Measurements from ENCODE around the gene ULK4. TPM values are rescaled to one million over a fixed set of nuclear protein-coding genes. Genes with fewer than 3 reads are reported as not detected.

Gene ULK4
- polyA plus RNA-seq, 1 donor from 2014 or later, result 5.6 TPM

DNA sequence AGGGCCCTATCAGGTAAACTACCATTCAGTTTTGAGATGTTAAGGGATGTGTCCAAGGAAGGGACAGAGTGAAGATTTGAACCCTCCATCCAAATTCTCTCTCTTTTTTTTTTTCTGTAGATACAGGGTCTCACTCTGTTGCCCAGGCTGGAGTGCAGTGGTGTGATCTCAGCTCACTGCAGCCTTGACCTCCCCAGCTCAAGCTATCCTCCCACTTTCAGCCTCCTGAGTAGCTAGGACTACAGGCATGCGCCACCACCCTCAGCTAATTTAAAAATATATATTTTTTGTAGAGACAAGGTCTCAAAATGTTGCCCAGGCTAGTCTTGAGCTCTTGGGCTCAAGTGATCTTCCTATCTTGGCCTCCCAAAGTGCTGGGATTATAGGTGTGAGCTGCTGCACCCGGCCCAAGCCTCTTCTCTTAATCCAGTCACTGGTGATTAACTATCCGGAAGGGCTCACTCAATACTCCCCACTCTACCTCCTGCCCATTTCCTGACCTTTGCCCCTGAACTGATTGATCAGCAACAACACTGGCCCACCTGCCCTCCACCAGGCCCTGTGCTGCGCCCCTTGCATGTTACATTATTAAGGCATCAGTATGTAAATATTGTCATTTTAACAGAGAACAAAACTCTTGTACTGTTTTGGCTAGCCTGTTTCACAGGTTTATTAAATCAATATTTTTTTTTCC lies 597.9 kb downstream of the ULK4 start:
- peaks cover 0 to 2% (median 0%) of the 10 kb centered on the region in 3 donors for H3K9me3 Mint-ChIP-seq
- H3K4me1 Mint-ChIP-seq, result no peaks in the 10 kb centered on the region
- no peak overlapping the region for H3K27ac Mint-ChIP-seq
- H3K36me3 Mint-ChIP-seq, result peaks cover 17% of the 10 kb centered on the region
- H3K27me3 Mint-ChIP-seq, result no peaks in the 10 kb centered on the region
- H3K4me3 Mint-ChIP-seq, result no peak overlapping the region

DNA sequence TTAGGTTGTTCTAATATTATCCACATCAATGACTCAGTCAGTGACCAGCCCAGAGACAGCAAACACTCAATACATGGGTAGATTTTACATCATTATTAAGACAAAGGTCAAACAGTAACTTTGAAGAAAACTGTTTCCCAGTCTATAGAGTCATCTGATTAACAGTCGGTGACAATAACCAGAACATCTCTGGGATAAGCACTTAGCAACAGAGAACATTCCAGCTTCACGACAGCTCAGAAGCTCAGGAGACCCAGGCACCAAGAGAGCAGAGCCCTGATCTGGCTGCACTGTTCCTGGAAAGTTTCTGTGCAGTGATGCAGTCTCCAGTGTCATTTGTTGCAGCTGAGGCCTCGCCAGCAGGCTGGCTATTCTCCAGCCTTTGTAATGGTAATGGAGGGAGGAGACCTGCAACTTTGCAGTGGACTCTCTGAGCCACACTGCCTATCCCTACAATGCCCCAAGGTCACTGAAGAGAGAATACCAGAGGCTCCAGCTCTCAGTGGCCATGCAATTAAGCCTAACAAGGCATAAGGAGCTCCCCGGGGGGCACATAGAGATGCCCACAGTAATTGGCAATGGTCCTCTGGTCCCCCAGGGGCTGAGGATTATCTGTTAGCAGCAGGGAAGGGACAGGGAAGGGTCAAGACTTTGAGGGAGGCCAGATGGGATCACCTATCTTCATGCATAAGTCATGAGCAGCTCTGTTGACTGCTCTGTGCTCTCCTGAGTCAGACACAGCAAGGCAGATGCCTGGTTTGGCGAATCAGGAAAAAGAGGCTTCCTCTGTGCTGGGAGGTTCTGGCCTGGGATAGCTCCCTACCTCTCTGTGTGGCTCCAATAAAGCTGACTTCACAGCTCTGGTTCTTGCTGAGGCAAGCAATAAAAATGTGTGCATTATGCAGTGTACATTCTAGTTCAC lies 599.0 kb downstream of the ULK4 start:
- Mint-ChIP-seq H3K27ac (no peak overlapping the region), H3K27me3 (no peaks in the 10 kb centered on the region), H3K36me3 (peaks cover 18% of the 10 kb centered on the region), H3K9me3 (no peaks in the 10 kb centered on the region), H3K4me3 (no peak overlapping the region), H3K4me1 (no peaks in the 10 kb centered on the region)

DNA sequence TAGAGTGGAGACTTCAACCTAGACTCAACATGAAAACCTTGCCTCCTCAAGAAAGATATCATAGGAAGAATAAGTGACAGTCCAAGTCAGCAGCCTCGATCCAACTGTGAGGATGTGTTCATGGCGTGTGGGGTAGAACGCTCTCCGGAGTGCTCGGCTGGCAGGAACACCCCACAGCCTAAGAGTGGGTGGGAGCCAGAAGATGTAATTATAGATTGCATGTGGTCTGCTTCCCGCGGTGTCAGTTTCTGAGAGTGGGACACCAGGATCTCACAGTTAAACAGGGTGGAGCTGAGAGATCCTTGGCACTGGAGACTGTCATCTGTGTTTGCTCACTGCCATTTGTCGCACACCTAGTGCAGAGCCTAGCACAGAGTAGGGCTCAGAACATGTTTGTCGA lies 604.6 kb downstream of the ULK4 start:
- H3K36me3 Mint-ChIP-seq, result peaks cover 18% of the 10 kb centered on the region
- H3K27ac Mint-ChIP-seq, result no peak overlapping the region
- H3K4me3 Mint-ChIP-seq, result no peak overlapping the region
- H3K9me3 Mint-ChIP-seq, result no peaks in the 10 kb centered on the region
- H3K27me3 Mint-ChIP-seq, result no peaks in the 10 kb centered on the region
- H3K4me1 Mint-ChIP-seq, result no peaks in the 10 kb centered on the region

DNA sequence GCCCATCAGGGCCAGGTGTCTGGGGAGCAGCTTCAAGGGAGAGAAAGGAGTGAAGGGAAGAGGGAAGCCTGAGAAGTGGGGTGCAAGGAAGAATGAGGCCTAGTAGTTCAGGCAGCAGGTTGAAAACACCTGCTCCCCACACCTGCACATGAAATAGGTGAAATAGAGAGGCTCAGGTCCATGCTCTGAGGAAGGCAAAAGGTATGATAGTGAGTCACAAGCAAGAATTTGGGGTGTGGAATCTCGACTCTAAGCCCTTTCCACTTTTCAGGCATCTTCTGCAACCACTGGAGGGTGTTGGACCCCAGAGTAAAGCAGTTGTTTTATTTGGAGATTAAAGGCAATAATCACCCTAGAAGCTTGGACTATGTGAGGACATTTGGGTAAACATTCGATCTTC lies 605.1 kb downstream of the ULK4 start:
- no peak overlapping the region for H3K4me3 Mint-ChIP-seq

DNA sequence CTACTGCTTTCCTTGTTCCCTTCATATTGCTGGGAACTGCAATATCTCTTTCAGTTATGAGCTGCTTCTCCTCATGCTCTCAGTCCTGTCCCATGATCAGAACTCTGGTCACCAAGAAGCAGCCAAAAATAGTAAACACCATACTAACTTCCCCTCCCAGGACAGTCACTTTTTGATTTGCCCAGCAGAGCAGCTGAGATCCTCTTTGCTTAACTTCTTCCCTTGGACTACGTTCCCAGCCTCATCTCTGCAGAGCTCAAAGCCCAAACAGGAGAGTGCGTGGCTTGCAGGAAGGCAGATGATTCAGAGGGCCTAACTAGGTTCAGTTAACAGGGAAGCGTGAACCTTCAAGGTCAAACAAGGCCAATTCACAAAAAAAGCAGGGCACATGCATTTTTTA lies 609.4 kb downstream of the ULK4 start:
- Mint-ChIP-seq H3K27ac (no peak overlapping the region), H3K9me3 (no peaks in the 10 kb centered on the region), H3K4me1 (no peaks in the 10 kb centered on the region), H3K36me3 (no peaks in the 10 kb centered on the region), H3K4me3 (no peak overlapping the region), H3K27me3 (no peaks in the 10 kb centered on the region)

More for the DNA sequence above, 605.1 kb downstream of the ULK4 start:
- no peak overlapping the region for H3K27ac Mint-ChIP-seq
- no peaks in the 10 kb centered on the region for H3K4me1 Mint-ChIP-seq
- no peaks in the 10 kb centered on the region for H3K27me3 Mint-ChIP-seq
- no peaks in the 10 kb centered on the region for H3K9me3 Mint-ChIP-seq
- H3K36me3 Mint-ChIP-seq, result peaks cover 18% of the 10 kb centered on the region

DNA sequence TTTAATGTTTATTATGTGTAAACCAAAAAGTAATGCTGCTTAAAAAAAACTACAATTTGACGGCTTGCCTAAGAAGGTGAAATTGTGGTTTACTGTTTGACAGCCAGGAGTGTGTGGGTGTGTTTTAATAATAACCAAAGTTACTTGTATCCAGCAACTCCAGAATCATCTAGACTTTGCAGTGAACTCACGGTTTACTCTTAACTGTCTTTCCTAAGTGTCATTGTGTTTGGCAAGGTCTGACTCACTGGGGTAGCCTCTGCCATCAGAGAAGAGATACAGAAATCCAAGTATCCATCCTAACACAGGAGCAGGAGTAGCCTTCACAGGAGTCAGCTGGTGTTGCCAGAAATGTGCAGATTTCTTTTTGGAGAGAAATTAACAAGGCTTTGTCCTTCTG lies 611.5 kb downstream of the ULK4 start:
- H3K4me1 Mint-ChIP-seq, result no peaks in the 10 kb centered on the region
- no peaks in the 10 kb centered on the region for H3K27me3 Mint-ChIP-seq
- H3K9me3 Mint-ChIP-seq, result peaks cover 0 to 1% (median 1%) of the 10 kb centered on the region in 3 donors
- H3K36me3 Mint-ChIP-seq, result peaks cover 2% of the 10 kb centered on the region
- no peak overlapping the region for H3K4me3 Mint-ChIP-seq
- no peak overlapping the region for H3K27ac Mint-ChIP-seq

DNA sequence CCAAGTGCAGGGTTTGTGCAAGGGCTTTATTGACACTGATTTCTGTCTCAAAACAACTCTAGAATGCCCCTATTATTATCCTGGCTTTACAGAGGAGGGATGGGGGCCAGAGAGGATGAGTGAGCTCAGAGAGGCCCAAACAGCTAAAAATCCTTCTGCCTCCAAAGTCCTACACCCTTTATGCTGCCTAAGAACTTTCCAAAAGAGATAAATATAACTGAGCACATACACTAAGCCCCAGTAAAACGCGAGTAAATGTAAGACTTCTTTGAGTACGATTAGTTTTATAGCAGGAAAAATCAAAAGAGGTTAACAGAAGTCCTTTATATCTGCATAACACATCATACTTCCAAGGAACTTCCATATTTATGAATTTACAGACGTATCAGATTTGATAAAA lies 613.5 kb downstream of the ULK4 start:
- Mint-ChIP-seq H3K9me3 (peaks cover 2 to 8% (median 6%) of the 10 kb centered on the region in 3 donors), H3K36me3 (peaks cover 2% of the 10 kb centered on the region), H3K27ac (peak overlapping the region in 1 of 3 donors; percentile 9), H3K4me3 (no peak overlapping the region), H3K27me3 (no peaks in the 10 kb centered on the region), H3K4me1 (no peaks in the 10 kb centered on the region)

DNA sequence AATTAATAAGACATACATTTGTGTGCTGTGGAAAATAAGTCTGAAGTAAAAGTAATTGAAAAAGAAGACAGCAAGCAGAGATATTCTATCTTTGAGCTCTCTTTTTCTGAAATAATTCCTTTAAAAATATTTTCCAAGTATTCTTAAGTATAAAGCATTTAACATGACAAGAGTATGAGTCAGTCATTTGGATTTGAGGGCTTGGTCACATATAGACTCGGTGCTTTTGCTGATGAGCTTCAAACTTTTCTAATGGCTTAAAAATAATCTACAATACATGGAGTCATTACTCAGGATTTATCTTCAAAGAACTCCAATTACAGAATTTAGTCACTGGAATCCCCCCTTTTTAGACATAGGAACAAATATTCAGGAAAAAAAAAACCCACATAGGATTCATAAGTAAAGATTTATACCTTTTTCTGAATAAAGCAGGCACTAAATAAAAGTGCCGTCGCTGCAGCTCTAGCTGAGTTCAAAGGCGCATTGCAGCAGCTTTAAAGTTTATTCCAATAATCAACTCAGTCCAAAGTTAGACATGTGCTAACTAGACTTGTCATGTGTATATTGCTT lies 615.1 kb downstream of the ULK4 start:
- Mint-ChIP-seq H3K27me3 (no peaks in the 10 kb centered on the region), H3K4me1 (peaks cover 6 to 8% (median 7%) of the 10 kb centered on the region in 3 donors), H3K27ac (no peak overlapping the region), H3K36me3 (peaks cover 2% of the 10 kb centered on the region), H3K9me3 (peaks cover 2 to 8% (median 7%) of the 10 kb centered on the region in 3 donors), H3K4me3 (no peak overlapping the region)

DNA sequence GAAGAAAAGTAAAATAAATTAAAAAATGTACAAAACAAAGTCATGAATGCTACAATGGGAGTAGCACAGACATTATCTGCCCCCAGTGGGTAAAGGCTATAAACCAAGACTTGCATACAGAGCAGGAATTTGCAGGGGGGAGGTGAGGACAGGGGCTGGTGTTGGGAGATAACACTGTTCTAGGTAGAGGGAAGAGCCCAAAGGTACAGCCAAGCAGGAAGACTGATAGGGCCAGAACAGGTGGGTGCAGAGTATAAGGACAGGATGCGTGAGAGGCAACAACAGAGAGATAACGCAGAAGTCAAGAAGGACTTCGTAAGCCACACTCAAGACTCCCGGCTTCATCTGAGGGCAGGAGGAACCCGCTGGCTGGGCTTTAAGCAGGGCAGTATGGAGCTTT lies 616.1 kb downstream of the ULK4 start:
- Mint-ChIP-seq H3K4me1 (peaks cover 6 to 8% (median 7%) of the 10 kb centered on the region in 3 donors), H3K27ac (no peak overlapping the region), H3K9me3 (peaks cover 2 to 8% (median 7%) of the 10 kb centered on the region in 3 donors), H3K36me3 (peaks cover 2% of the 10 kb centered on the region), H3K4me3 (no peak overlapping the region), H3K27me3 (no peaks in the 10 kb centered on the region)

DNA sequence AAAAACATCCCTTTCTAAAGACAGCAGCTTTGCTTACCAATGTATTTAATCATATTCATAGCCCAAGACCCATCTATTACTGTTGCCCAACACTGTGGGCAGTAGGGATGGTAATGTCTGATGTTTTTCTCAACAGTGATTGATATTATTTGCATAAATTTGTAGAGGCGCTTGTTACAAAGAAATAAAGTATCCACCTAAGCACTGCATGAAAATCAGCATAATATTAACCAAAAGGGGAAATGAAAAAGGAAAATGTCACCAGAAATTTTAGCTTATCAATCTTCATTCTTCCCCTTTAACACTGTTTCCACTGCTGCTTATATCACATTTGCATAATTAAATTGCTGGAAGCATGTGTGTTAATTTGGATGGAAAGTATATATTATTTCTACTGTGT lies 622.1 kb downstream of the ULK4 start:
- no peak overlapping the region for H3K4me3 Mint-ChIP-seq

DNA sequence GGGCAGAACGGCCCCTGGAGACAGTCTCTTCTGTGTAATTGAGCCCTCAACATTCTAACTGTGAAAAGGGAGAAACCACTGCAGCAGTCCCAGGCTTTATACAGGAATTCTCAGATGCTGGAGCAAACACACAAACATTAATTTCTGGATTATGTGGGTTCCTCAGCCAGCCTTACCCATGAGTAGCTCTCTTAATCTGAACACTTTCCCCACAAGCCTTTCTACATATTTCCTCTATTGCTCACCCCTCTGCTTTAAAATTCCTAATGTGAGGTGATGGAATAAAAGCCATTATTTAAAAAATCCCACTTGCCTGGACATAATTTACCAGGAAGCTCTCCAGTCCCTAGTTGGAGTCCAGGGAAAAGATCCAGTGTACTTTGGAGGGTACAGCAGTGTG lies 623.6 kb downstream of the ULK4 start:
- Mint-ChIP-seq H3K36me3 (no peaks in the 10 kb centered on the region), H3K9me3 (peaks cover 0 to 1% (median 0%) of the 10 kb centered on the region in 3 donors), H3K4me3 (no peak overlapping the region), H3K4me1 (peaks cover 7 to 13% (median 10%) of the 10 kb centered on the region in 3 donors), H3K27ac (no peak overlapping the region), H3K27me3 (peaks cover 3% of the 10 kb centered on the region)

More for the DNA sequence above, 622.1 kb downstream of the ULK4 start:
- H3K36me3 Mint-ChIP-seq, result no peaks in the 10 kb centered on the region
- H3K4me1 Mint-ChIP-seq, result peaks cover 7 to 13% (median 10%) of the 10 kb centered on the region in 3 donors
- H3K27me3 Mint-ChIP-seq, result peaks cover 3% of the 10 kb centered on the region
- no peak overlapping the region for H3K27ac Mint-ChIP-seq
- H3K9me3 Mint-ChIP-seq, result peaks cover 0 to 6% (median 2%) of the 10 kb centered on the region in 3 donors

DNA sequence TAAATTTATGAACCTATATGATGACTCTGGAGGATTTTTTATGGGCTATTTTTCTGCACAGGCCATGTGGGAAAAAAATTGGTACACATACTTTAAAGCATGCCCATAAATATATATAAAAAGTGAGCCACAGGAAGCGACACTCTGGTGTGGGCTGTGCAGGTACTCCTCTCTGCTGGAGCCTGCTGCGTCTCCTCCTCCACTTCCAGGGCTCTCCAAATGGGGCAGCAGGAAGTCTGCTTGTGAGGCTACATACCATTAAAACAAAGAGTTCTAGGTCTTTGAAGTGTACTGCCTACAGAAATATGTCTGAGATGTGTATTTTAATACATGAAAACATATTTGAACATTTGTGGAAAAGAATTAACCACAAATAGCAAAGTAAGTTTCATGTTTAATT lies 627.5 kb downstream of the ULK4 start:
- no peak overlapping the region for H3K4me3 Mint-ChIP-seq
- peaks cover 0 to under 1% (median 0%) of the 10 kb centered on the region in 3 donors for H3K4me1 Mint-ChIP-seq
- H3K27ac Mint-ChIP-seq, result no peak overlapping the region
- H3K36me3 Mint-ChIP-seq, result no peaks in the 10 kb centered on the region
- no peaks in the 10 kb centered on the region for H3K9me3 Mint-ChIP-seq
- peaks cover 1% of the 10 kb centered on the region for H3K27me3 Mint-ChIP-seq

DNA sequence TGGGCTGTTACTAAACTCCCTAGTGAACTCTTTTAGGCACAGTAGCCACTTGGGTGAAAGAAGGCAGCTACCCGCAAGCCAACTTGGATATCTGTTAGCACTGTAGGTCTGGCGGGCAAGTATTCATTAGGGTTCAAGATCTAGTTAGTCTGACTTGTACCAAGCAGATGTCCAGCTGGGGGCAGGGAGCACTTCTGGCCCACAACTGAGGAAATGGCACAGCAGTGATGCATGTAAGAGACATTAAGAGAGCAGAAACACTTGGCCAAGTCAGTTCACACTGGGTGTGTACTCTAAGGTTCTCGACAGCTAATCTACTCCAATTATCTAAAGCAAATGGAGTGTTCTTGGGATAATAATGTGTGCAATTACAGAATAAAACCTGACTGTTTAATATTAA lies 630.9 kb downstream of the ULK4 start:
- Mint-ChIP-seq H3K9me3 (no peaks in the 10 kb centered on the region), H3K4me1 (no peaks in the 10 kb centered on the region), H3K4me3 (no peak overlapping the region), H3K27me3 (no peaks in the 10 kb centered on the region), H3K36me3 (no peaks in the 10 kb centered on the region), H3K27ac (no peak overlapping the region)

DNA sequence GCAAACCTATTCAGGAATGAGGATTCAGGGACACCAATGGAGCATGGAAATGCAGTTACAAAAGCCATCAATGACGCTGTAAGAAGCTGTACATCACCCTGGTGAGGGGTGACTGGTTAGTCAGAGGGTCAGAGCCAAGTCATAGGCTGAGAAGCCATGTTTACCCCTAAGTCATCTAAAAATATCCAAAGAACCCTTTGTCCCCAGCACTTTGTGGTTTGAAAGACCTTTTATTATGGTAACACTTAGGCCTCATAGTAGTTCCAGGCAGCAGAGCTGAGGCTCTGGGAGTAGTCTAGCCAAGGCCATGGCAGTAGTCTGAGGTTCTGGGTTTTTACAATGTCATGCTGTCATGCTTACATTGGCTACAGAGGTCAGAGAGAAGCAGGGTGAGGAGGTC lies 631.4 kb downstream of the ULK4 start:
- no peak overlapping the region for H3K4me3 Mint-ChIP-seq
- no peaks in the 10 kb centered on the region for H3K27me3 Mint-ChIP-seq
- H3K4me1 Mint-ChIP-seq, result no peaks in the 10 kb centered on the region
- no peak overlapping the region for H3K27ac Mint-ChIP-seq
- no peaks in the 10 kb centered on the region for H3K36me3 Mint-ChIP-seq
- no peaks in the 10 kb centered on the region for H3K9me3 Mint-ChIP-seq

DNA sequence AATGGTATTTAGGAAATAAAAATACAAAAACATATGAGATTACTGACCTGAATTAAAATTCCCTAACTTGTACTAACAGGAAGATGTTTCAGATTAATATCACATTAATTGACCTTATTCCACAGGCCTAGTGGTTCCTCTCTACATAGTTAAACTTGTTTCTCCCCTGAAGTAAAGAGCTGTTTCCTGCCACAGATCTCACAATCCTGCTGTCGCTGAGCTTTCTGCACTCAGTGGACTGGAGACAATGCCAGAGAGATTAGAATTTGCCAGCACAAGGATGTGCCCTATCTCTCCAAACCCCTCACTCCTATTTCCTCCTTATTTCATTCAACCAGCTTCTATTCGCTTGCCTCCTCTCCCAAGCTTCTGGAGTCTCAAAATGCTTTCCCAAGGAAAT lies 632.0 kb downstream of the ULK4 start:
- H3K27ac Mint-ChIP-seq, result no peak overlapping the region

More for the DNA sequence above, 632.0 kb downstream of the ULK4 start:
- Mint-ChIP-seq H3K4me3 (no peak overlapping the region), H3K36me3 (no peaks in the 10 kb centered on the region), H3K4me1 (no peaks in the 10 kb centered on the region), H3K27me3 (no peaks in the 10 kb centered on the region), H3K9me3 (no peaks in the 10 kb centered on the region)

Data from IgD-negative memory B cell (primary cell).